Left renal pelvis (tissue), 4 donors: ENCODE data around the gene NR1H2. TPM values are rescaled to one million over a fixed set of nuclear protein-coding genes. Genes with fewer than 3 reads are reported as not detected.
"Not testable (repeated sequence)": the region's sequence is repeated elsewhere in the genome, so short reads cannot be mapped to it uniquely, and the experiment has no call there.

Experiments
- DNase-seq, 4 donors: peaks; one replicate each; pipeline ENCODE4 v3.0.0-alpha.2; 2013; ENCODE audit warnings: low read depth in 4 of 4, low spot score in 3 of 4
- polyA plus RNA-seq, 4 donors: library from polyadenylated mRNA; unstranded; fragments of 120-200 nt; gene quantifications; one replicate each; pipeline ENCODE4 v1.2.1, GENCODE V29; 2013; ENCODE audit not compliant: insufficient read length in 4 of 4

NR1H2 gene
- polyA plus RNA-seq, result 10 to 100 TPM; 23.8 to 44.3 (median 26.3) TPM

DNA sequence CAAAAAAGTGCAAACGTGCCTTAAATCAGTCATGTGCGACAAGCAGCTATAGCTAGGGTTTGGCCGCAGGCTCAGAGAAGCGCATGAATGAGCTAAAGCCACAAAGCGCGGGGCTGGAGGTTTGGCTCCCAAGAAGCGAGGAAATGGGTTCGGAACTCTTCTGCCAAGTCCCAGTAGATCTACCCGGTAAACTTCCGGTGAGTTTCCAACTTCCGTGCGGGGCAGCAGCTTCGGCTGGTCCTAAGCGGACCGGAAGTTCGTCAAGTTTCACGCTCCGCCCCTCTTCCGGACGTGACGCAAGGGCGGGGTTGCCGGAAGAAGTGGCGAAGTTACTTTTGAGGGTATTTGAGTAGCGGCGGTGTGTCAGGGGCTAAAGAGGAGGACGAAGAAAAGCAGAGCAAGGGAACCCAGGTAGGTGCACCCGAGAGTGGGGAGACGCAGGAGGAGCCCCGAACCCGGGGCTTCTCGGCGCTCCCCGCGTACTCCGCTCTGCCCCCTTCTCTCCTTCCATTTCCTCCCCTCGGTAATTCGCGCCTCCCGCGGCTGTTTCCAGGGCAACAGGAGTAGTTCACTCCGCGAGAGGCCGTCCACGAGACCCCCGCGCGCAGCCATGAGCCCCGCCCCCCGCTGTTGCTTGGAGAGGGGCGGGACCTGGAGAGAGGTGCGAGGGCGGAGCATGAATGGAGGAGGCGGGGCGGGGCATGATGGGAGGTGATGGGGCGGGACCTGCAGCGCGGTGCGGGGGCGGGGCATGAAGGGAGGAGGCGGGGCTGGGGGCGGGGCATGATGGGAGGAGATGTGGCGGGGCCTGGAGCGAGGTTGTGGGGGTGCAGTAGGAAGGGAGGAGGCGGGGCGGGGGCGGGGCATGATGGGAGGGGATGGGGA lies at the start of gene NR1H2:
Gene NR1H2 (plus strand): TSS at position 292 of the 885 bp plus-strand sequence. CDS start 1,149 bp downstream, outside the sequence.
- peak; percentile 87 to 95 (median 90) for DNase-seq

- no peak for DNase-seq
Measured at GRCh38 chr19:50327013-50327412, 49.2 kb upstream of the NR1H2 start.

GRCh38 chr19:50327461-50328223 lies 48.6 kb upstream of the NR1H2 start:
- DNase-seq, result no peak

DNA sequence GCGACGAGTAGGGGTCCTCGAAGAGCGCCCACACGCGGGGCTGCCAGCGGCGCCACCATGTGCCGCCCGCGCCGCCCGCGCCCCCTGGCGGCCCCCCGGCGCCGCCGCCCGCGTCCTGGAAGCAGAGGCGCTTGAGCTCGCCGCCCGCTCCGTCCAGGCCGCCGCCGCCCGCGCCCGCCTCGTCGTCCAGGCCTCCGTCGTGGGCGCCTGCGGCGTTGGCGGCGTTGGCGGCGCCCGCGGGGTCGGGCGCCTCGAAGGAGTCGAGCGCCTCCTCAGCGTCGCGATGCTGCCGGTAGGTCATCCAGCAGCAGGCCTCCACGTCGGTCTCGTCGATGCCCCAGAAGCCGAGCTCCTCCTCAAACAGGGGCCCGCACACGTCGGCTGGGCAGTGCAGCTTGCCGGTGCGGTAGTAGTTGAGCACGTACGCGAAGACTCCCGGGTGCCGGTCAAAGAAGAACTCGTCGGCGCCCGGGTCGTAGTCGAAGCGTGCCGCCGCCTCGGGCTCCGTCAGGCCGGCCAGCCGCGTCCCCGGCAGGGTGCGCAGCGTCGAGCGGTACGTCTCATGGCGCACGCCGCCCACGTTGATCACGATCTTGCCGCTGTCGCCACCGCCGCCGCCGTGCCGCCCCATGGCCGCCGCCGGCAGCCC lies 47.9 kb upstream of the NR1H2 start:
- no peak for DNase-seq

DNA sequence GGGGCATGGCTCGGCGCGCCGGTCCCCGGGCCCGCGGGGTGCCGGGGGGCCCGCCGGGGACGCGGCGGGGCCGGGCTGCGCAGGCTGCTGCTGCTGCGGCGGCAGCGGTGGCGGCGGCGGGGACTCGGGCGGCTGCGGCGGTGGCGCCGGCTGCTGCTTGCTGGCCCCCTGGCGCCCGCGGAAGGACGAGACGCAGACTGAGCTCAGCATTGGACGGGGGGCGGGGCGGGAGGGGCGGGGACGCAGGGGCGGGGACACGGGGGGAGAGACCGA lies 47.4 kb upstream of the NR1H2 start:
- no peak for DNase-seq

GRCh38 chr19:50329146-50329925 lies 46.9 kb upstream of the NR1H2 start, which contains the start of gene KCNC3:
KCNC3 (minus strand) TSS chr19:50329377; CDS start chr19:50329082, 295 bp downstream.
- peak; percentile 92 to 98 (median 97) for DNase-seq

DNA sequence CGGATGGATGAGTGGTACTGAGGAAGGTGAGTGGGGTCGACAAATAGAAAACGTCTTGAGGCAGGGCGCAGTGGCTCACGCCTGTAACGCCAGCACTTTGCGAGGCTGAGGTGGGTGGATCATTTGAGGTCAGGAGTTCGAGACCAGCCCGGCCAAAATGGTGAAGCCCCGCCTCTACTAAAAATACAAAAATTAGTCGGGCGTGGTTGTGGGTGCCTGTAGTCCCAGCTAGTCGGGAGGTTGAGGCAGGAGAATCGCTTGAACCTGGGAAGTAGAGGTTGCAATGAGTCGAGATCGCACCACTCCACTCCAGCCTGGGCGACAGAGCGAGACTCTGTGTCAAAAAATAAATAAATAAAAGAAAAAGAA lies 46.3 kb upstream of the NR1H2 start:
- not testable (repeated sequence) for DNase-seq

GRCh38 chr19:50330365-50331078 lies 45.7 kb upstream of the NR1H2 start:
- DNase-seq, result peak in 2 of 4 donors; percentile 73 to 80

DNA sequence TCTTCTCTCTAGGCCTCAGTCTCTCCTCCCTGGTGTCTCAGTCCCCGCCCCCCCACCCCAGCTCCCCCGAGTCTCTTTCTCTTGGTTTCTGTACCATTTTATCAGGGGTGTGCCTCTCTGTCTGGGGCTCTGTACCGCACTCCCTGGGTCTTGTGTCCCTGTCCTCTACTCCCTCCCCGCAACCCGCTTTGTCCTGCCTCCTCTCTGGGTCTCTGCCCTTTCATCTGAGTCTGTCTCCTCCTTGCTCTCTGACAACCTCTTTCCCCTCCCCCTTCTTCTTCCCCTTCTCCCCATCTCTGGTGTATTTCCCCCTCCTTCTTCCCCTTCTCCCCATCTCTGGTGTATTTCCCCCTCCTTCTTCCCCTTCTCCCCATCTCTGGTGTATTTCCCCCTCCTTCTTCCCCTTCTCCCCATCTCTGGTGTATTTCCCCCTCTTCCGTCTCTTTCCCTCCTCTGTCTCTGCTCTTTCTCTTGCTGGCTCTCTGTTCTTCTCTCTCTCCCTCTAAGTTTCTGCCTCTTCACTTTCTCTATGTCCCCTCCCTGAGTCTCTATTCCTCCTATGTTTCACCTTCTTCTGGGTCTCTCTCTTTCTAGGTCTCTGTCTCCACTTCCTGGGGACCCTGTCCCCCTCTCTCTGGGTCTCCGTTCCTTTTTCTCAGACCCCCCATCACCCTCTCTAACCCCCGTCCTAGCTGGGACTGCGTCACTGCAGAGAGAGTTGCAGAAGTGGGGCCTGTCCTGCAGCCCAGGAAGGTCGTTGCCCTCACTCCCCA lies 44.9 kb upstream of the NR1H2 start:
- DNase-seq, result no peak

DNA sequence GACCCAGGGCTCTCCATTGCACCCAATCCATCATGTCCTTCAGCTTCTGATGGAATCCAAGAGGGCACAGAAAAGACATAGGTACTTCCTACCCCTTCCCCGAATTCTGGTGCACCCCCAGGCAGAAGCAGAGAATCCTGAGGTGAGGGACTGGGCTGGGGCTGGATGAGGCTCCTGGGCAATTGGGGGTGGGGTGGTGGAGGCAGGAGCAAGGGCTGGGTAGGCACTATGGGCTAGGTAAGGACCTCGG lies 44.3 kb upstream of the NR1H2 start:
- DNase-seq, result no peak

DNA sequence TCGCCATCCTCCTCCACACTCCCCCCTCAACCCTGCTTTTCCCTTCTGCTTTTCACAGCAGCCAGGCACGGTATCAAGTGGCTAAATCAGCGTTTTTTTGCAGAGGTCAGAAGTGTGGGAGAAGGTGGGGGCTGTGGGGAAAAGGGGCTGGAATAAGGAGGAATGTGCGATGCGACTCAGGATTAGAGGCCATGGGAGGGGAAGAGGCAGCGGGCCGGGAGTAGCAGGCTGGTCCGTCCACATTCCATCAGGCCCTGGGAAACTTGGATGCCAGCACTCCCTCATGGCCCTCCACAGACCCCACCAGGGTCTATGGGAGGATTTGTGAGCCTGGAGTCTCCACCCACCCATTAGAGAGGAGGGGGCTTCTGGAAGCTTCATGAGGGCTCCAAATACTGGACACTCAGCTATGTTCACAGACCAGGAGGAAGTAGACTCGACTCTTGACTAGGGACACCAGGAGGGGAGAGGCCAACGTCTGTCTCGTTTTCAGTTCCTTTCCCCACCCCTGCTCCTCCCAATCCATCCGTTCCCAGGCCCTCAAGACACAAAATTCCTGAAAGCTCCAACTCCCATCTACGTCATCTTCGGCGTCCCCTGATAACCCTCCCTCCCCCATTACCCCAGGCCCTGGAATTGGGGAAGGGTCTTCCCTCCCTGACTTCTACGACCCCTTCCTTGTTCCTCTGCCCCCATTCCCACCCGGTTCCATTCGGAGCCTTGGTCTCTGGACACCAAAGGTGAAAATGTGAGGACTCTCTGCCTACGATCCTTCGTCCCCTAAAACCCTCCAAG lies 43.8 kb upstream of the NR1H2 start:
- peak in 1 of 4 donors; percentile 32 for DNase-seq

- peak; percentile 88 to 92 (median 90) for DNase-seq
Measured at GRCh38 chr19:50333235-50333736, 43.0 kb upstream of the NR1H2 start.

DNA sequence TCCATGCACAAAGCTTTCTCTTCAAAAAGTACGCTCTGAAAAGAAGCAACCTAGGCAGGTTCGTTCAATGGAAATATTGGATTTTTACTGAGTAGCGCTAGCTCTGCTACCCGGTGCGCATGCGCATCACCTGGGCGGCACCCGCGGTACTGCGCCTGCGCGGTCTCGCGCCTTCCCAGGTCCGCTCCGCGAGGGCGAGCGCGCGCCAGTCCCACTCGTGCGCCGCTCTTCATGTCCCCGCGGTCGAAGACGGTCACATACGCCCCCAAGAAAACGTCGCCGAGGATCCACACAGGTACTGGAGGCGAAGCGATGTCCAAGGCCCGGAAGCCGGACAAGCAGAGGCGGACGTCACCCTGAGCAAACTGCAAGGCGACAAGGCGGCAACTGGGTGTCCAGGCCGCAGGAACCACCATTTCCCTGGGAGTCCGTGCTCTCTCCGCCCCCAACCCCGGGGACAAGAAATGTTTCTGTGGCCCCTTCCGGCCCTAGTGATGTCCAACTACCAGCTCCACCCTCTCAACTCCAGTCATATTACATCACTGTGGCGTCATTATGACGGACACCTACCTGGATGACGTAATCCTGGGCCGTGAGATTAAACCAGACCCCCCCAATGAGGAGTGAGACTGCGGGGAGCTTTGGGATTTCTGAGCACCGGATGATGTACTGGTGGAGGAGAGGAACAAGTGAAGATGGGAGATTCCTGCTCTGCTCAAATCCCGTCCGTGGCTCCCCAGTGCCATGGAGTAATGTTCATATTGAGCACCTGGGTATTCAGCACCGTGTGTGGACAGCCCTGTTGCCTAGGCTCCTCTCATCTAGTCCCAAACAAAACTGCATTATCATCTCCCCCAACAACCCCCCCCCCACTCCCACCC lies 42.3 kb upstream of the NR1H2 start:
- peak in 2 of 4 donors; percentile 81 to 87 for DNase-seq

DNA sequence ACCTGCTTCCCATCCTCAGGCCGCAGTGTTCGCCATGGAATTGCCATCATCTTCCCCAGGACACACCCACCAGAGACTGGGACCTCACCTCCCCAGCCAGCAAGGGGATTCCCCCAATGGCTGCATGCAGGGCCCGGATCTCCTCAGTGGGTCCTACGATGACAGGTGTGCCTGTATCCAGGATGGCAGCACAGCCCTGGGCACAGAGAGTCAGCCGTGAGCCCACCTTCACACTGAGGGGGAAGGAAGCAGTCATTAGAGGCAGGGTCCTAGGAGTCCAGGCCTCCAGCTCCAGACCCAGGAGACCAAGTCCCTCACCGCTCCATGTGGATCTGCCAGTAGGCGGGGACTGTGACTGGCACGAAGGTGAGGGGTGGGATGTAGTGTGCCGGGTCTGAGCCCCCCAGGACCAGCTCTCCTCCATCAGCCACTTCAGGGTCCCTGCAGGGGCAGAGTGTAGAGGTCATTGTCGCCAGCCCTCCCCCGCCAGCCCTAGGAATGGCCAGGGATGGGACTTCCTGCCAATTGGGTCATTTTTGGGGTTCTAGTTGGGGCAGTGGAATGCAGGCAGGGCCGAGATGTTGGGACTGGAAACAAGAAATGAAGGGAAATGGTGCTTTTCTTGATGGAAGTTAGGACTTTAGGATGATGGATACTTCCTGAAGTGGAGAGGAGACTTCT lies 41.4 kb upstream of the NR1H2 start:
- no peak for DNase-seq

DNA sequence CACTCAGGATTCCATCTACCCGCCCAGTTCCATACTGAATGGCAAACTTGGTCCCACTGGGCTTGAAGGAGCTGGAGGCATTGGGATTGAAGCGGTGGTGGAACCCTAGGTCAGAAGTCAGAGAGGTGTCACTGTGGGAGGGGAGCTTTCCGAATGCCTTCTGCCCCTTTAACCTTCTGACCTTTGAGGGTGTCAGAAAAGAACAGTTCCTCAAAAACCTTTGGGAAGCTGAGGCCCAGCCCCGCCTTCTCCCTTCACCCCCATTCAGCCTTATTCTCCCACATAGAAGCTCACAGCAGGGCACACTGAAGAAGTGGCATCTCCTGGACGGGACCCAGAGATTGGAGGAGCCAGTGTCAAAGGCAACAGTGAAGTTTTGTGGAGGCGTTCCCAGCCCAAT lies 39.2 kb upstream of the NR1H2 start:
- DNase-seq, result not testable (repeated sequence)

DNA sequence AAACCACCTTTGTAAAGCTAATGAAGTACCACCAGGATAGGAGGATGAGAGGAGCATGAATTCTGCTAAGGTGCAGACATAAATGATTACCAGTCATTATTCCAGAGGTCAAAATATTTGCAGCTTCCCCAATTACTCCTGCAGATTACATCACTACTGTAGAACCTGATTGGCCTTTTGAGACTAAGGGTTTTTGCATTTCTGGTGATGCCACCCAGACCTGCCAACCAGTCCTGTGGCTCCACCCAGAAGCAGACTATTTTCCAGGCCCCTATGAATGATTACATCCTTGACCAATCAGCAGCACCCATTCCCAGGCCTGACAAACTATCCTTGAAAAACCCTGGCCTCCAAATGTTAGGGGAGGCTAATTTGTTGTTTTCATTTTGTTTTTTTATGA lies 35.9 kb upstream of the NR1H2 start:
- no peak for DNase-seq

GRCh38 chr19:50341091-50341564 lies 35.1 kb upstream of the NR1H2 start:
- no peak for DNase-seq
